SK-N-MC (cell line): Measurements from ENCODE around the gene TRIM17.

Source experiments
- EZH2 ChIP-seq: fragments of 200-600 bp; sonication (generic); IDR thresholded peaks from one replicate; pipeline ENCODE4 v1.6.1; 2017; ENCODE audit warnings: antibody characterized with exemption
- POLR2AphosphoS5 ChIP-seq: IDR thresholded peaks from 2 replicates; pipeline ENCODE4 v1.6.1; 2012; ENCODE audit warnings: mild to moderate bottlenecking, low read depth, low read length, borderline replicate concordance

DNA sequence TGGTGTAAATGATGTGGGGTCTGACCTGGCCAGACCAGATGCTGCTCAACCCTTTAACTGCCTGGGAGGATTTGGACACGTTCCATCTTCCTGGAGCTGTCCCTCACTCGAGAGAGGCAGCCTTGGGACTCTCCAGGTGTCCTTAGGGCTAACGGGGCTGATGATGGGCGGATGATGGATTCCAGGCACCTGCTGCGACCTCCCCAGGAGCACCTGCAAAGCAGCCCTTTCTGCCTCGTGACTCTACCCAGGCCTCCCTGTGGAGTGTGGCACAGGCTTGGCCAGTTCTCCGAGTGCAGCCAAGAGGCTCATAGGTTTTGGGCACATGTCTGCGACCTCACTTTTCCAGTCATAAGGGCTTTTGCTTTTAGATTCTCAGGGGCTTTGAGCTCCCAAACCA lies 12.3 kb upstream of the TRIM17 start:
- no peak for TF ChIP-seq POLR2AphosphoS5
- no peak for TF ChIP-seq EZH2
